ENCODE data around the gene SLC16A5. TPM values are rescaled to one million over a fixed set of nuclear protein-coding genes. Genes with fewer than 3 reads are reported as not detected.
A peak's percentile ranks its signal among the peaks of the same experiment; 100 is the strongest.

Gene SLC16A5
- total and polyA plus RNA-seq, 12 donors = 3.6 to 17.4 (median 11.9) TPM

DNA sequence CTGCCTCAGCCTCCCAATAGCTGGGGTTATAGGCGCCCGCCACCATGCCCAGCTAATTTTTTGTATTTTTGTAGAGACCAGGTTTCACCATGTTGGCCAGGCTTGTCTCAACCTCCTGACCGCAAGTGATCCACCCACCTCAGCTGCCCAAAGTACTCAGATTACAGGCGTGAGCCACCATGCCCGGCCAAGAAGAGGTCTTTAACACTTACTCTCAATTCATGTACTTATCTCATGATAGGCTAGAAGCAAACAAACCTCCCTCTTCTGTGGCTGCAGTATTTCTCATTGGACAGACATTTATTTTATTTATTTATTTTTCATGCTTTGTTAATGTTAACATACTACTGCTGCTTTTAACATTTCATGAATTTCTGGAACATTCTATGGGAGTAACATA is 50.8 kb downstream of the SLC16A5 start:
- H3K27ac ChIP-seq = no peak overlapping the region
- ATAC-seq = no peak
- no peaks in the 10 kb centered on the region for H3K9me3 ChIP-seq
- peaks cover 0 to 7% (median 0%) of the 10 kb centered on the region in 9 donors for H3K4me1 ChIP-seq
- TF ChIP-seq, protein P1, sequence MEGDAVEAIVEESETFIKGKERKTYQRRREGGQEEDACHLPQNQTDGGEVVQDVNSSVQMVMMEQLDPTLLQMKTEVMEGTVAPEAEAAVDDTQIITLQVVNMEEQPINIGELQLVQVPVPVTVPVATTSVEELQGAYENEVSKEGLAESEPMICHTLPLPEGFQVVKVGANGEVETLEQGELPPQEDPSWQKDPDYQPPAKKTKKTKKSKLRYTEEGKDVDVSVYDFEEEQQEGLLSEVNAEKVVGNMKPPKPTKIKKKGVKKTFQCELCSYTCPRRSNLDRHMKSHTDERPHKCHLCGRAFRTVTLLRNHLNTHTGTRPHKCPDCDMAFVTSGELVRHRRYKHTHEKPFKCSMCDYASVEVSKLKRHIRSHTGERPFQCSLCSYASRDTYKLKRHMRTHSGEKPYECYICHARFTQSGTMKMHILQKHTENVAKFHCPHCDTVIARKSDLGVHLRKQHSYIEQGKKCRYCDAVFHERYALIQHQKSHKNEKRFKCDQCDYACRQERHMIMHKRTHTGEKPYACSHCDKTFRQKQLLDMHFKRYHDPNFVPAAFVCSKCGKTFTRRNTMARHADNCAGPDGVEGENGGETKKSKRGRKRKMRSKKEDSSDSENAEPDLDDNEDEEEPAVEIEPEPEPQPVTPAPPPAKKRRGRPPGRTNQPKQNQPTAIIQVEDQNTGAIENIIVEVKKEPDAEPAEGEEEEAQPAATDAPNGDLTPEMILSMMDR (IDR thresholded peaks at IDR 0.05) = no peak
- no peaks in the 10 kb centered on the region for H3K27me3 ChIP-seq
- H3K36me3 ChIP-seq = peaks cover 0 to 71% (median 0%) of the 10 kb centered on the region in 9 donors
- intact Hi-C loops (cut with DNase I) = no loop called here
- no peak for DNase-seq
- 93 to 97% methylated on average over 5 of the region's 5 CpGs for WGBS, 2 donors
- H3K4me3 ChIP-seq = no peak overlapping the region

DNA sequence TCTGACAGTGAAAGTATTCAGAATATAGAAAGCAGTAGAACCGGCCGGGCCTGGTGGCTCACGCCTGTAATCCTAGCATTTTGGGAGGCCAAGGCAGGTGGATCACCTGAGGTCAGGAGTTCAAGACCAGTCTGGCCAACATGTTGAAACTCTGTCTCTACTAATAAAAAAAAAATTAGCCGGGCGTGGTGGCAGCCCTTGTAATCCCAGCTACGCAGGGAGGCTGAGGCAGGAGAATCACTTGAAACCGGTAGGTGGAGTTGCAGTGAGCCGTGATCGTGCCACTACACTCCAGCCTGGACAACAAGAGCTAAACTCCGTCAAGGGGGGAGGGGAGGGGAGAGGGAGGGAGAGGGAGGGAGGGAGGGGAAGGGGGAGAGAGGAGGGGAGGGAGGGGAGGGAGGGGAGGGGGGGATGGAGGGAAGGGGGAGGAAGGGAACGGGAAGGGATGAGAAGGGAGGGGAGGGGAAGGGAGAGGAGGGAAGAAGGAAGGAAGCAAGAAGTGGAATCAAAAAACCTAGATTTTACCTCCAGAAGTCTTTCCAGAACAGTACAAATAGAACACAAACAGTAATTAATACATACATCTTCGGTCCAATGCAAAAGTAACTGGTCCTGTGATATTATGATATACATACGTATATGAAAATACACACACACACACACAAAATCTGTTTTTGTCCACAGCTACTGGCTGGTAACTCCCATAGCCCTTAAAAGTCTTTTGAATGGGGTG is 54.6 kb downstream of the SLC16A5 start:
- peaks cover 0 to 19% (median 0%) of the 10 kb centered on the region in 9 donors for H3K4me1 ChIP-seq
- no peaks in the 10 kb centered on the region for H3K9me3 ChIP-seq
- 88 to 91% methylated on average over 13 of the region's 13 CpGs for WGBS, 2 donors
- DNase-seq = no peak
- no peak overlapping the region for H3K27ac ChIP-seq
- TF ChIP-seq, protein P1 (IDR thresholded peaks at IDR 0.05) = no peak
- intact Hi-C loops (cut with DNase I) = no loop called here
- no peak for ATAC-seq
- peaks cover 0 to 92% (median 7%) of the 10 kb centered on the region in 9 donors for H3K36me3 ChIP-seq
- no peak overlapping the region for H3K4me3 ChIP-seq
- H3K27me3 ChIP-seq = no peaks in the 10 kb centered on the region

DNA sequence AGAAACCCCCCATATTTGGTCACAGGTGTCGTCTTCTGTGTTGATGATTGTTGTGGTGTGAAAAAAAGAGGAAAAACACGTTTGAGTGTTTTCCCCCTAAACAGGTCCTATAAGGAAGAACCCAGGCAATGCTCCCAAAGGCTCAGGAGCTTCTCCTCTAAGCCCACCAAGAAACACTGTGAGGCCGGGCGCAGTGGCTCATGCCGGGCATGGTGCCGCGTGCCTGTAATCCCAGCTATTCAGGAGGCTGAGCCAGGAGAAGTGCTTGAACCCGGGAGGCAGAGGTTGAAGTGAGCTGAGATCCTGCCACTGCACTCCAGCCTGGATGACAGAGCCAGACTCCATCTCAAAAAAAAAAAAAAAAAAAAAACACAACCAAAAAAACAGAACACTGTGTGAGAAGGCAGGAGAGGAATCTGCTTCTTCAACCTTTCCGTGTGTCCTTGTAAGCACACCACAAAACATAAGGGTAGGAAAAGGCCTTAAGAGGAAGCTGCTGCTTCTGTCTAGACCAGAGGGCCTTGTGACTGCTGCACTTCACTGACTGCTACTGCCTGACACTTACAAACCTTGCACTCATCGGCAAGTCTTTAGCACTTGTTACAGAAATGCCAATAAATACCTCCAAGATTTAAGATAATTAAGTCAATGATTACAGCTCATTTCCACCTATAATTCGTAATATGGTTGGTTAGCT is 57.2 kb downstream of the SLC16A5 start:
- Histone ChIP-seq H3K36me3 (peaks cover 0 to 84% (median 7%) of the 10 kb centered on the region in 9 donors), H3K27ac (no peak overlapping the region), H3K4me1 (peaks cover 0 to 33% (median 0%) of the 10 kb centered on the region in 9 donors), H3K4me3 (no peak overlapping the region), H3K9me3 (no peaks in the 10 kb centered on the region), H3K27me3 (no peaks in the 10 kb centered on the region)
- intact Hi-C loops (cut with DNase I) = no loop called here
- DNase-seq (no peak), ATAC-seq (no peak)
- TF ChIP-seq, protein P1 (IDR thresholded peaks at IDR 0.05) = no peak
- 90 to 91% methylated on average over 11 of the region's 11 CpGs for WGBS, 2 donors

DNA sequence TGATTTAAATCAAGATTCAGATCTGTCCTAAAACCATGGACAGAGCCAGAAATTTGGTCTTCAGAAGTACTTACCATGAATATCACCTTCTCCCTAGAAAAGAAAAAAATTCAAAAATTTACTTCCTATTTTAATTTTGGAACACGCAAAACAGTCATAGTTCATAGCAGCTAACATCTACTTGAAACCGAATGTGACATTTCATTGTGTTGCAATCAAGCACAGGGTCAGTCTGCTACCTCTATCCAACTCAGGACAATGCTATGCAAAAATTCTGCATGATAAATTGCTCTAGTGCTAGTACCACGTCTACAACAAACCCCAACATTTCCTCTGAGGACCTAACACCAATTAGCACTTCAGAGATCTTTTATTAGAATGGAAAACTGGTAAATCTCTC is 58.8 kb downstream of the SLC16A5 start:
- intact Hi-C loops (cut with DNase I) = no loop called here
- H3K27ac ChIP-seq = peak overlapping the region in 1 of 10 donors; percentile 76
- H3K9me3 ChIP-seq = no peaks in the 10 kb centered on the region
- WGBS, 2 donors = 87 to 90% methylated on average over 3 of the region's 3 CpGs
- H3K36me3 ChIP-seq = peaks cover 0 to 67% (median 7%) of the 10 kb centered on the region in 9 donors
- no peak overlapping the region for H3K4me3 ChIP-seq
- no peak for DNase-seq
- TF ChIP-seq, protein P1 (IDR thresholded peaks at IDR 0.05) = no peak
- ATAC-seq = no peak
- peaks cover 0 to 26% (median 0%) of the 10 kb centered on the region in 9 donors for H3K4me1 ChIP-seq
- no peaks in the 10 kb centered on the region for H3K27me3 ChIP-seq
